ENCODE data around the gene GPR35. TPM values are rescaled to one million over a fixed set of nuclear protein-coding genes. Genes with fewer than 3 reads are reported as not detected.
A peak's percentile ranks its signal among the peaks of the same experiment; 100 is the strongest.
"Not testable (repeated sequence)": the region's sequence is repeated elsewhere in the genome, so short reads cannot be mapped to it uniquely, and the experiment has no call there.

Gene GPR35
- total RNA-seq, 4 donors from 2014 or later, result 1.8 to 4.0 (median 2.2) TPM

GRCh38 chr2:240670950-240671349, 45.7 kb downstream of the GPR35 start:
- peaks cover 0 to 8% (median 2%) of the 10 kb centered on the region in 4 donors for H3K4me1 ChIP-seq
- no peak overlapping the region for H3K27ac ChIP-seq (replicated peaks in 1 of 4)
- H3K4me3 ChIP-seq, result no peak overlapping the region
- WGBS, result 49% methylated on average over 4 of the region's 4 CpGs
- H3K9me3 ChIP-seq, result no peaks in the 10 kb centered on the region
- no peaks in the 10 kb centered on the region for H3K36me3 ChIP-seq
- TF ChIP-seq EP300 (IDR thresholded peaks at IDR 0.05), result no peak
- peaks cover 0 to 55% (median 7%) of the 10 kb centered on the region in 4 donors for H3K27me3 ChIP-seq
- intact Hi-C loops (cut with DNase I), result no loop called here
- peak; percentile 86 for DNase-seq (ENCODE audit: extremely low spot score)

GRCh38 chr2:240672076-240672700, 46.9 kb downstream of the GPR35 start:
- 46% methylated on average over 29 of the region's 46 CpGs for WGBS
- Histone ChIP-seq H3K4me3 (no peak overlapping the region), H3K4me1 (peaks cover 0 to 8% (median 2%) of the 10 kb centered on the region in 4 donors), H3K9me3 (no peaks in the 10 kb centered on the region), H3K36me3 (no peaks in the 10 kb centered on the region), H3K27me3 (peaks cover 0 to 59% (median 7%) of the 10 kb centered on the region in 4 donors), H3K27ac (replicated peaks in 1 of 4) (no peak overlapping the region)
- DNase-seq (ENCODE audit: extremely low spot score), result peak; percentile 72
- TF ChIP-seq POLR2A (IDR thresholded peaks at IDR 0.05; ENCODE audit: low read depth), result no peak
- no peak for TF ChIP-seq POLR2AphosphoS5 (IDR thresholded peaks at IDR 0.05)
- no peak for TF ChIP-seq EP300 (IDR thresholded peaks at IDR 0.05)
- no peak for TF ChIP-seq CTCF (IDR thresholded peaks at IDR 0.05)
- intact Hi-C loops (cut with DNase I), result no loop called here

- no peaks in the 10 kb centered on the region for H3K9me3 ChIP-seq
- no peak for TF ChIP-seq CTCF (IDR thresholded peaks at IDR 0.05)
- TF ChIP-seq POLR2AphosphoS5 (IDR thresholded peaks at IDR 0.05), result no peak
- no peak for TF ChIP-seq EP300 (IDR thresholded peaks at IDR 0.05)
- TF ChIP-seq POLR2A (IDR thresholded peaks at IDR 0.05; ENCODE audit: low read depth), result no peak
- peaks cover 0 to 8% (median 2%) of the 10 kb centered on the region in 4 donors for H3K4me1 ChIP-seq
- no peak overlapping the region for H3K4me3 ChIP-seq
- intact Hi-C loops (cut with DNase I), result no loop called here
- H3K27ac ChIP-seq (replicated peaks in 1 of 4), result no peak overlapping the region
- peak; percentile 68 for DNase-seq (ENCODE audit: extremely low spot score)
- no peaks in the 10 kb centered on the region for H3K36me3 ChIP-seq
- whole genome bisulfite sequencing, result 6% methylated on average over 19 of the region's 55 CpGs
- peaks cover 0 to 55% (median 7%) of the 10 kb centered on the region in 4 donors for H3K27me3 ChIP-seq
Measured at GRCh38 chr2:240672701-240673190, 47.5 kb downstream of the GPR35 start.

GRCh38 chr2:240674461-240675184, 49.3 kb downstream of the GPR35 start:
- H3K4me3 ChIP-seq; H3K4me1 ChIP-seq; H3K9me3 ChIP-seq; H3K27ac ChIP-seq (replicated peaks in 1 of 4); intact Hi-C loops (cut with DNase I); H3K36me3 ChIP-seq: not testable (repeated sequence)
- peaks cover 0 to 52% (median 7%) of the 10 kb centered on the region in 4 donors for H3K27me3 ChIP-seq
- DNase-seq (ENCODE audit: extremely low spot score), result peak; percentile 50
- WGBS, result 48% methylated on average over 6 of the region's 16 CpGs

- intact Hi-C loops (cut with DNase I); H3K27ac ChIP-seq (replicated peaks in 1 of 4); H3K4me1 ChIP-seq; H3K36me3 ChIP-seq; H3K4me3 ChIP-seq; H3K9me3 ChIP-seq; DNase-seq (ENCODE audit: extremely low spot score): not testable (repeated sequence)
- H3K27me3 ChIP-seq, result peaks cover 0 to 47% (median 7%) of the 10 kb centered on the region in 4 donors
- WGBS, result no CpG with 5 or more reads among the region's 24 CpGs
Measured at GRCh38 chr2:240675345-240675744, 50.1 kb downstream of the GPR35 start.

- H3K36me3 ChIP-seq; intact Hi-C loops (cut with DNase I); H3K4me3 ChIP-seq; H3K27ac ChIP-seq (replicated peaks in 1 of 4); H3K9me3 ChIP-seq; DNase-seq (ENCODE audit: extremely low spot score); H3K4me1 ChIP-seq: not testable (repeated sequence)
- H3K27me3 ChIP-seq, result peaks cover 0 to 21% (median 2%) of the 10 kb centered on the region in 4 donors
- 77% methylated on average over 4 of the region's 14 CpGs for WGBS
Measured at GRCh38 chr2:240678043-240678442, 52.8 kb downstream of the GPR35 start.

- H3K27ac ChIP-seq (replicated peaks in 1 of 4); H3K36me3 ChIP-seq; H3K4me1 ChIP-seq; DNase-seq (ENCODE audit: extremely low spot score); intact Hi-C loops (cut with DNase I); H3K9me3 ChIP-seq; H3K4me3 ChIP-seq: not testable (repeated sequence)
- no CpG with 5 or more reads among the region's 19 CpGs for WGBS
- H3K27me3 ChIP-seq, result peaks cover 0 to 13% (median 0%) of the 10 kb centered on the region in 4 donors
Measured at GRCh38 chr2:240678909-240679308, 53.6 kb downstream of the GPR35 start.

GRCh38 chr2:240680185-240680584, 54.9 kb downstream of the GPR35 start:
- H3K27ac ChIP-seq (replicated peaks in 1 of 4); H3K4me3 ChIP-seq; intact Hi-C loops (cut with DNase I); DNase-seq (ENCODE audit: extremely low spot score); H3K27me3 ChIP-seq; H3K36me3 ChIP-seq; H3K4me1 ChIP-seq; H3K9me3 ChIP-seq: not testable (repeated sequence)
- no CpG with 5 or more reads among the region's 11 CpGs for WGBS
